HL-60/S4 treated with phorbol 12-myristate 13-acetate at 8.2 ng/mL for 4 days and 3 days (cell line): Measurements from ENCODE around the gene KDM5C.

Source experiments
- in situ Hi-C: fragments of 300-500 bp; cut with MboI; formaldehyde crosslinking; loops from 2 replicates; pipeline ENCODE4 v1.15.0; 2022; ENCODE audit warnings: low sequenced_read_pairs

The KDM5C gene

DNA sequence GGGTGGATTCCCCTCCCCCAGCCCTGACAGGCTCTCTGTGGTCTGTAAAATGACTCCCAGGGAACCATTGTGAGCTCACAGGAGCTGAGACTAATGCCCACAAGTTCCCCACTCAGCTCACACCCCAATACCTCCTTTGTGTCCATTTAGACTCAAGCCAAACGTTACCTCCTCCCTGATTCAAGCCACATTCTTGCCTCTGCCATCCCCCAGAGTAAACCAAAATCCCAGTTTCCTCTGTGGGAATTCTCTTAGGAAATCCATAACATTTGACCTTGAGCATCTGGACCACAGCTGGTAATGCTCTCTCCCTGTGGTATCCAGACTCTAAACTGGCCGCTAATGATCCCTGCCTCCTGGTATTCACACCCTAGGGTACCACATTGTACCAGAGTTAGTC is 26.3 kb upstream of the KDM5C start:
- in situ Hi-C loops, result no loop called here

DNA sequence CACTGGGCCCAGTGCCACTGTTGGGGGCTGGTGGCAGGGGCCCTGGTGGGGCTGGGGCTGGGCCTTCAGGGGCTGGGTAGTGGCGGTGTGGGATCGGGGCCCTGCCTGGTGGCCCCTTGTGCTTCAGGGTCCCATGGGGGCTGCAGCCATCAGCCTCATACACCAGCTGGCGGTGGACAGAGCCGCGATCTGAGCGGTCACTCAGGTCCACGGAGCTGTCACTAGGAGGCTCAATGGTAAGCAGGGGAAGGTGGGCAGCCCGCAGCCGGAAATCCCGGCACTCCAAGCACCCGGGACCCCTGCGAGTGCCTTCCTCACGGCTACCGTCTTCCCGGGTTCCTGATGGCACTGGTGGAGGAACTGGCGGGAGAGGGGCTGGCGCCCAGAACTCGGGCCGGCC is 25.5 kb upstream of the KDM5C start:
- in situ Hi-C loops, result no loop called here

DNA sequence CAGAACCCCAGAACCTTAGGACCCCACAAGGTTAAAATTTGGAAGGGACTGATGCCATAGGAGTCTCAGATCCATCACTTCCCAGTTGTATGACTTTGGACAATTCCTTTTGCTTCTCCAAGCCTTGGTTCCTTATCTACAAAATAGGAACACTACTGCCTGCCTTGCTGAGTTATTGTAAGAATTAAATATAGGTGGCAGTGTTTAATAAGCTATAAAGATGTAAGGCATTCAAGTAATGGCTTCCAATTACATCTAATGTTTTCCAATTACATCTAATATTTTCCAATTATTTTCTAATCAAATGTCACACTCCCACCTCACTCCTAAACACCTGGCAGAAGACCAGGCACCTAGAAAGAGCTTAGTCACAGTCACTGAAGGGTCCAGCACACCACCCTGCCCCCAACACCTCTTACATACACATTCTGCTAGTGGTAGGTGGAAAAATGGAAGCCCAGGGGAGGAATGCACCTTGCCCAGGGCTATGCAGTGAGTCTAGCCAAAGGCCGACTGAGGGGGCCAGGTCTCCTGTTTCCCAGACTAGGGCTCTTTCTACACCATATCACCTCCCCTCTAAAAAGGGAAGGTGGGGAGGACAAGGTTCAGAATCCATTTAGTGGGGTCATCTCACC is 24.5 kb upstream of the KDM5C start:
- in situ Hi-C loops, result no loop called here

DNA sequence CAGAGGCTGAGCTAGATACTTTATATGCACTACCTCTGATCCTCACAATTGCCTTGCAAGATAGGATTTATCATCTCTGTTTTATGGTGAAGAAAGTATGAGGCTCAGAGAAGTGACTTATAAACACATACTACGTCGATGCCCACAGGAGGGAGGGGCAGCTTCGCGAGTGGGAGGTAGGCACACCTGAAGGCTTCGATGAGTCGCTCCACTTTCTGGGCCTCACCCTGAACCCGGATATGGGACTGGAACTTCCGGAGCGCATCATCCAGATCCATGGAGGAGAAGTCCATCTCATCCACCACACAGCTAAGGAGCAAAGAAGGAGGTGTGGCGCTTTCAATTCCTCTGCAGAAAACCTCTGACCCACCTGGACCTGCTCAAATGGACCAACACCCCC is 22.9 kb upstream of the KDM5C start:
- in situ Hi-C loops, result no loop called here

DNA sequence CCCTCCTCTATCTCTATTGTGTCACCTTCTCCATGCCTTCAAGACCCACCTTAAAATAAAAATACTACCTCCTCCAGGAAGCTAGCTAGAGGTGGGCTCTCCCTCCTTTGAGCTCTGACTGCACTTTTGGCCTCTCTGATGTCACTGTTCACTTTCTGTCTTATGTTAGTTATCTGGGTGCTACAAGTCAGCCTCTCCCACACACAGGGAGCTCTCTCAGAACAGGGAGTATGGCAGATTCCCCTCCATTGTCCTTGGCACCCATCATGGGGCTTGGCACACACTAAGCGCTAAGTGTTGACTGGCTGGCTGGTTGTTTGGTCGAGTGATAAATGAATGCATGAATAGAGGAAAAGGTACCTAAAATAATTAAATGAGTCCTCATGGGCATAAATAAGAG is 21.2 kb upstream of the KDM5C start:
- in situ Hi-C loops, result no loop called here

DNA sequence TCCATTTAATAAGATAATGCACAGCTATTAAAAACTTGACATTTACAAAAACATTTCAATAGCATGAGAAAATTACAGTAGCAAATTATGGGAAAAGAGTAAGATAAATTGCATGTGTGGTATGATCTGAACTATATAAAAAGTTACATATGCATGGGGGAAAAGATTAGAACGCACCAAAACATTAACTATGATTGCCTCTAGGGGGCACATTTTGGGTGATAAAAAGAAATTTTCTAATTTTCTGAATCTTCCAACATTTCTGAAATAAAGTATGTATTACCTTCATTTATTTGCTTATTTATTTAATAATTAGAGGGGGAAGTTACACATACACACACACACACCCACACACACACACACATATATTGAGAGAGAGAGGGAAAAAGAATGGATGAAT is 19.6 kb upstream of the KDM5C start:
- in situ Hi-C loops, result no loop called here

DNA sequence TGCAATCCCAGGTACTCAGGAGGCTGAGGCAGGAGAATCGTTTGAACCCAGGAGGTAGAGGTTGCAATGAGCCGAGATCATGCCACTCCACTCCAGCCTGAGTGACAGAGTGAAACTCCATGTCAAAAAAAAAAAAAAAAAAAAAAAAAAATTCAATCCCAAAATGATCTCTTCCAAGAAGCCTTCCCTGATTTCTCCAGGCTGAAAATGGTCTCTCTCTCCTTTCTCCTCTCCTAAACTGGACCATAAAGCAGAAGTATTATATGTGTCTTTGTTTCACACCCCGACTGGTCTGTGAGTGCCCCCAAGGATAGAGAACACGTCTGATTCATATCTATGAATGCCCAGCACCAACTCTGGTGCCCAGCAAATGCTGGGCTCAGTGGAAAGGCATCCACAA is 17.3 kb upstream of the KDM5C start:
- in situ Hi-C loops, result no loop called here

DNA sequence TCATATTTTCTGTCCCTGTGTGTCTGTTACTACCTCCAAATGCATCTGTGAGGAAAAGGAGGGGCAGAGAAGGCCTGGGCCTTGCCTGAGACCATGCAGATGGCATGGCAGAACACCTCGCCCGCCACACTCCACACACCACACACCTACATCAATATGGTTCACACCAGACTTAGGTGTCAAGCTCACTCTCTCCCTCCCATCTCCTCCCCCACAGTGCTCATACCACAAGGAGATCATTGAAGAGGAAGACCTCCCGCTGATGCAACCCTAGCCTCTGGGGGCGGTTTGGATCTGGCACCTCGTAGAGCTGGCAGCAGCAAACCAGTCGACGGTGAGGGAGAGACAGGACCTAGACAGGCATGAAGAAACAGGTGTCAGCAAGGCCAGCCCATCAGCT is 16.6 kb upstream of the KDM5C start:
- in situ Hi-C loops, result no loop called here

DNA sequence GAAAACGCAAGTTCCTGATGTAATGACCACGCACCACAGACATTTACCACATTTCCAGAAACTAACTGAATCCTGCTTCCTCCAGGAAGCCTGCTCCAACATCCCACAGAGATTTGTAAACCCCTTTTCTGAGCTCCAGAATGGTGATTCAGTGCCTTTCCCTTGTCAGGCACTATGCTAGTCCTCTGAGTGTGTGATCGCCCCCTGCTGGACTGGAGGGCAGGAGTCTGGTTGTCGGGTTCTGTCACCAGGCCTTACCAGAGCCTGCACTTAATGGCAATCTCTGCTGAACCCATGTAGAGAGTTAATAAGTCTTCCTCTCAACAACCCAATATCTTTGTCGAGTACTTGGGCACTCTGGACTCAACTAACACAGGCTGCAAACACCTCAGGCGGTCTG is 14.5 kb upstream of the KDM5C start:
- in situ Hi-C loops, result no loop called here

DNA sequence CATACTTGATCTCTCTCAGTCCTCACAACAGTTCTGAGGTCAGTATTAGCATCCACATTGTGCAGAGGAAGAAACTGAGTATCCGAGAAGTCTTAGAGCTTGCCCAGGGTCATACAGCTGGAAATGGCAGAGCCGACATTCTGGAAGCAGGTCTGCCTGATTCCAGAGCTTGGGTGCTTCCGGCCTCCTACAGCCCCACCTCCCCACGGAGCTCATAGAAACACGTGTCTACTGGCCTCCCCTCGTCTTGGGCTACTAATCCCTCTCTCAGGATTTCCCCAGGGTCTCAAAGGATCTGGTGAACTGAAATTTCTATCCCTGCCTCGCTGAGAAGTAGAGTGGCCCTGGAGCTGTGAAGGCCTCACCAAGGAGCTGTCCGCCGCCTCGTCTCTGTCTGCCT is 12.0 kb upstream of the KDM5C start:
- in situ Hi-C loops, result no loop called here

DNA sequence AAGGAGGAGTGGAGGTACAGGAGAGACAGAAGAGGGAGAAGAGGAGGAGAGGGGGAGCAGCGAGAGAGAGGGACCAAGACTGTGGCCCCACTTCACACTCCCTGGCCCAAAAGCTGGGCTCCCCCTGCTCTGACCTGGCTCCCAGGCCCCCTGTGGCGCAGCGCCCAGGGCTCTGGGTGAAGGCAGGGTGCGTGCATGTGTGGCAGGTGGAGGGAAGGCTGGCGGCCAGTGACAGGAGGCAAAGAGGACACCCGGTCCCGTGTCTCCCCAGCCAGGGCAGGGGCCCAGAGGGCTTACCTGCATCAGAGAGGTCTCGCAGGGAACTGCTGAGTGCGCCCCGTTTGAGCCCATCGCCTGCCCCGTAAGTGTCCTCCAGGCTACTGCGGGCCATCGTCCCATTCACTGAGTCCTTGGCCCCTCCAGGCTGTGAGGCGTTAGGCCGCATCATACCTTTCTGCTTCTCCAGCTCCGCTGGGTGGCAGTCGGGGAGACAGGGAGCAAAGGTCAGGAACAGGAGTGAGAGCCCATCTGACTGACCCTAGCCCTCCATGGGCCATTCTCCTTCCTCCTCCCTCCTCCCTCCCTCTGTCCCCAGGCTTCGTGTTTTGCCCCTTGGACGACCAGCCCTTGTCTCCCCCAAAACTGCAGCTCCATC is 11.1 kb upstream of the KDM5C start:
- in situ Hi-C loops, result no loop called here

DNA sequence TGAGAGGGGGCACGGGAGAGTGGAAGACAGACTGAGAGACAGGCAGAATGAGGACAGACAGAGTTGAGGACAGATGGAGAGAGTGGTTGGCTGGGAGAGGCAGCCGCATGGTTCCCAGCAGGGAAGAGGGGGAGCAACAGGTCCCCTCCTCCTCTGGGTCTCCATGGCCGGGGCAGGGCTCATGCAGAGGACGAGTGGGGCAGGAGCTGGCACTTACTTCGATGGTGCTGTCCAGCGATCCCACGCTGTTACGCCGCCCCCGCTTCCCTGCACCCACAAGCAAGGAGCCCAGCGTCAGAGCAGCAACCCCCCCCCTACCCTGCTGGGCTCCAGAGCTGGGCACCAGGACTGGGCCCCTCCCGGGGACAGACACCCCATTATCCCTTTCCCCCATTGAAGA is 10.6 kb upstream of the KDM5C start:
- in situ Hi-C loops, result no loop called here

DNA sequence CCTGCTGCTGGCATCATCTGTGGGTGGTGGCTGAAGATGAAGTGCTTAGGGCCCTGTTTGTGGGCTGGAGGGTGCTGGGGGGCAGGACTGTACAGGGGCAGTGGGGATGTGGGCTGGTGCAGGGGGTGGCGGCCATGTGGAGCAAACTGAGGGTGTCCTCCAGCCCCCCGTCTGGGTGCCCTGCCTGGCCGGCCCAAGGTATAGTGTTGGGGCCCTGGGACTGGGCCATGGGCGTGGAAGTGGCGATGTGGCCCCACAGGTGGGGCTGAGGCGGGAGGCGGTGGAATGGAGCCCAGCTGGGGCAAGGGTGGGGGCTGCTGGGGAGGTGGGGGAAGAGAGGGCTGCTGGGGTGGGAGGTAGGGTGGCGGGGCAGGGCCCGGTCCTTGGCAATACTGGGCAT is 9.5 kb upstream of the KDM5C start:
- in situ Hi-C loops, result no loop called here

DNA sequence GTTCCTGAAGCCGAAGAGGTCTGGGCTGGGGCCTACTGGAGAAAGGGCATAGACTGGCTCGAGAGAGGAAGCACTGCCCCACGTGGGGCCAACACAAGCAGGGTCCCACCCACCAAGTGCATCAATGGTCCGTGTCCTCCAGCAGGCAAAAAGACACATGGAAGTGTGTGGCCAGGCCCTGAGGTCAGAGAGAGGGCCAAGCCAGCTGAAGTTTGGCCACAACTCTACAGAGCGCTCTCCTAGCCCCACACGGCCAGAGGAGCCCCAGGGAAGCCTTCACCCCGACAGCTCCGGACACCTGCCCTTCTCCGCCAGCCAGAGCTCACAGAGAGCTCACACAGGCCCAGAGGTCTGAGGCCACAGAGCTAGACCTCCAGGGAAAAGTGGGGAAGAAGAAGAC is 8.5 kb upstream of the KDM5C start:
- in situ Hi-C loops, result no loop called here

DNA sequence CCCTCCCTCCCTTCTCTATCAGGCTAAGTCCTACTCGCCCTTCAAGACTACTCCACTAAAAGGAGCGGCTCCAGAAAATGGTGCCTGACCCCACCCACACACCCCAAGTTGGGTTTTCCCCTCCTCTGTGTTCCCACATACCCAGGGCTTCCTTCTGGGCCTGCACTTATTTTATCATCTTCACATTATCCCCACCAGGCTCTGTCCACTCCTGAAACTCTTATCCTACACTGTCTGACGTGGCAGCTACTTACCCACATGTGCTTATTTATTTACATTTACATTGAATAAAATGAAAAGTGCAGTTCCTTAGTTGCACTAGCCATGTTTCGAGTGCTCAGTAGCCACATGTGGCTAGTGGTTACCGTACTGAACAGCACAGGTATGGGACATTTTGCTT is 5.1 kb upstream of the KDM5C start:
- in situ Hi-C loops, result no loop called here

DNA sequence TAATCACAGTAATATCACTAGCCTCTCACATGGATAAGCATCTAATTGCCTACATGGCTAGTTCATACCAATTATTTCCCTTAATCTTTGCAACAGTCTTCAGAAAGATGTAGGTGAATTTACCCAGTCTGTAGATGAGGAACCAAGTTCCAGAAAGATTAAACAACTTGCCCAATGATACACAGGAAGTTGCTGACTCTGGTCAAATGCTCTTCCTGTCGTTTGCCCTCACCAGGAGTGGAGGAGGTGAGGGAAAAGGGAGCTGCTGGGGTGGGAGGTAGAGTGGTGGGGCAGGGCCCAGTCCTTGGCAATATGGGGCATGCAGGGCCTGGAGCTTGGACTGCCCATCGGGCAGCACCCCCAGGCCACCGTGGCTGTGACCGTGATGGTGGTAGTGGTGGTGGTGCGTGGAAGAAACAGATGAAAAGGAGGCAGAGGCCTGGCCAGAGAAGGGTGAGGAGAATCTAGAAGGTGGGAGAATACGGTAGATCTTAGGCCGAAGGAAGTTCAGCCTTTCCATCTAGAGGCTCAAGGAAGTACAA is 2.3 kb upstream of the KDM5C start:
- in situ Hi-C loops, result no loop called here

DNA sequence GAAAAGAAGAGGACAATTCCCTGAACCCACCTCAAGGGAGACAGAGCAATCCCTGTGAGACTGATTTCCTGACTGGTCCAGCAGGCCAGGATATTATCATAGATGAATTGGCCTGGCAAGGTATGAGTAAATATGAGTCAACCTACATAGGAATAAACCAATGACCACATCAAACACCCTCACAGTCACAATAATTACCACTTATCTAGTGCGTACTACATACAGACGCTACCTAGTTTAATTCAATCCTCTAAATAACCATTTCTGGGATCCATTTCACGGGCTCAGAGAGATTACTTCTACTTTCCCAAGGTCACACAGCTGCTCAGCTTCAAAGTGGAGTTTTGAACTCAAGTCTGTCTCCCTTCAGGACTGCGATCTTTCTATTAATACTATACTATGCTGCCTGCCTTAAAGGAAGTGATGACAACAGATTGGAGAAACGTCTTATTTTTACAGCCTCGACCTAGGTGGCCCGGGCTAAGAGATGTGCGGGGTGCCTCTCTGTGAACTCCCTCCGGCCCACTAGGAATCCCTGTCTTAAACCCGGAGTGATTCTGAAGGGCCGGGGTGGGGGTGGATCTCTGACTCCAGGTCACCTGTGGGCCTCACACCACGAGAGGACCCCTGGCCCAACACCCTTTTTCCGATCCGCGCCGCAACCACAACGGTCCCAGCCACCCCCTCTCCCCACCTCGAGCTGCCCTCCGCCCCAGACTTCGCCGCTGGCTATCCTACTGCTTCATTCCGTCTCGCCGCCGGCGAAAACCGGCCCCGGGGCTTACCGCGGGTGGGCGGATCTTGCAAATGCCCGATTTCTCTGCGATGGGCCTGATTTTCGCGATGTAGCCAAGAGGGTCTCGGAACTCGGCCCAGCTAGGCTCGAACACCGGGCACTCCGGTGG is 800 bp downstream of the KDM5C start:
- in situ Hi-C loops, result loop anchor here (25.0 kb wide), 1 partner anchor 338 kb away; no protein-coding TSS in a partner anchor

DNA sequence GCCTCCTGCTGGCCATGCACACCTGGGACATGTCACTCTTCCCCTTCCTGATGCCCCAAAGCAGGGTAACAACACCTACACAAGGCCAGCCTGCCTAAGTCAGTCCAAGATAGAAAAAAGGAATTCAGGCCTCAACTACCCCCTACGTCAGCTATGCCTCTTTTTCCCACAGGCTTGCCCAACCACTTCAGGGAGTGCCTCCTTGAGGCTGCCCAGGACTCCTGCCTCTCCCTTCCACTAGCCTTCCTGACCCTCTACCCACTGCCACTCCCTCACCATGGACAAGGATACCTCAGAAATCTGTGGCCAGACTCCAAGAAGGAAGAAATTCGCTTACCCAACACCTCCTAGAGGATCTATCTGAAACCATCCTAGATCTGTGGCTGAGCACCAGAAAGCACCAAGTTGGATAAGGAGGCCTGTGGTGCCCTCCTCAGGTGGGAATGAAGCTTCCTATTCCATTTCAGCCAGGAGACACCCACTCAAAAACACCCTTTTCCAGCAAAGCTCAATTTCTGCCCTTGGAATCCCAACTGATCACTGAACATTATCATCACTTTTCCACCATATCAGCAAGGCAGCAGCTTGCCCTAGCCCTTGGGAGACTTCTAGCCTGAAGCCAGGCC is 1.8 kb downstream of the KDM5C start:
- in situ Hi-C loops, result loop anchor here (25.0 kb wide), 1 partner anchor 339 kb away; no protein-coding TSS in a partner anchor

DNA sequence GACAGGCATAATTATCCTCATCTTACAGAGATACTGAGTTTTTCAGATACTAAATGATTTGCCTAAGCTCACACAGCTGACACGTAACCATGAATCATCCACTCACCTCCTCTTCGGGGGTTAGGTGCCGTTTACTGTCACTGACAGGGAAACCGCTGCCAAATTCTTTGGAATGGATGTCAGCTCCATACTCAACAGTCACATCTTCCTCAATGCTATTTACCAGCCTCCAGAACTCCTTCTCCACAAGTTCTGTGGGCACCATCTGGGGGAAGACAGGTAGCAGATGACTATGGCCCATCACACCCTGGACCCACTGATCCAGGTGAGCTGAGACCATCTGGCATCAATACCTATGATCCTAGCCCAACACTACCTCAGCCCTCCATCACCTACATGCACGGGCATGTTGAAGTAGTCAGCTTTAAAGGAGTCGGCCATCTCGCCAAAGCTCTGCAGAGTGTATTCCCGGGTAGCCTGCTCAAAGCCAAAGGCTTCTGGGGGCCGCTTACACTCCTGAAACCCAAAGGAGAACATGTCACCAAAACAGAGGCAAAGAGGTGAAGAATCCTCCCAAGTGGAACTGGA is 13.5 kb downstream of the KDM5C start:
- in situ Hi-C loops, result loop anchor here (25.0 kb wide), 1 partner anchor 351 kb away; no protein-coding TSS in a partner anchor

DNA sequence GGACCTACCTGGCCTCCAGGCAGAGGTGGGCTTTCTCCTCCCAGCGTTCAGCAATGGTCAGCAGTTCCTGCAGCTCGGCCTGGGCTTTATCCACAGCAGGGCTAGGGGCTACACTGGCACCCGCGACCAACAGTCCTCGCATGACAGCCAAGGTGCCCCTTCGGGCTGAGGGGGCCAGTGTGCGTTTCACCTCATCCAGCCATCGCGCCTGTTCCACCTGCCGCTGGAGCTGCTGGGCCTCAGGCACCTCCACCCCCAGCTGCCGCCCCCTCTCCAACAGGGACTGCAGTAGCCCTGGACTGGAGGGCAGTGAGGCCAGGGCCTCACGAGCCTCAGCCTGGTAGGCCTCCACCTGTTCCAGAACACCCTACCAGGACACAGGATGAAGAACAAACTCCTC is 28.3 kb downstream of the KDM5C start:
- in situ Hi-C loops, result no loop called here

DNA sequence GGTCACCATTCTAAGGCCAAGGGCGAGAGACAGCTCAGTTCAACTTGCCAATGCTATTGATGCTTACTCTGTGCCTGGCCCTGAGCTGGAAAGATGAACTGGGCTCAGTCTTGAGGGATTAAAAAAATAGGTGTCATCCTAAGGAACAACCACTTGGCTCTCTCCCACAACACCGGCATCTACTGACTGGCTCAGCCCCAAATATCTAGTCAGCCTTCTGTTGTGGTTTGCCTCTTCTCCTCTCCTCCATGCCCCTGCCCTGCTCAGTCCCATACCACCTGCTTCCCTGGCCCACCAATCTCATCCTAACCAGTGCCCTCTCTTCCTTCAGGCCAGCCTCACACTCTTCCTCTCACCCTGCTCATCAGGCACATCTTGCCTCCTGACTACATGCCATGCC is 29.6 kb downstream of the KDM5C start:
- in situ Hi-C loops, result no loop called here
